HepG2 (cell line): ENCODE measurements around the gene SERPINI1. TPM values are rescaled to one million over a fixed set of nuclear protein-coding genes. Genes with fewer than 3 reads are reported as not detected.

Experiments used
- ATAC-seq: fragments of 200-7000 bp; cut with Tn5 transposase; 3 replicates; pipeline ENCODE4 v1.9.1; 2020; ENCODE audit warnings: mild to moderate bottlenecking, moderate library complexity
- BruUV-seq: library from RNA; stranded (reverse); fragments of 400-500 nt; replicated peaks from 2 replicates; lab custom pipeline; 2021; lab: Mats Ljungman, UMichigan
- CTCF ChIA-PET: fragments of 300-600 bp; formaldehyde crosslinking; extraction: SDS; loops from one replicate; lab custom pipeline; 2021; ENCODE audit warnings: low total read pairs, inconsistent platforms, low intra/inter-chr PET ratio; lab: Yijun Ruan, JAX
- POLR2A ChIA-PET: fragments of 350-600 bp; sonication (Branson Sonifier 250); formaldehyde crosslinking; loops from one replicate; lab custom pipeline; 2020; ENCODE audit warnings: antibody characterized with exemption, inconsistent platforms; lab: Yijun Ruan, JAX
- DNase-seq: peaks from one replicate; pipeline ENCODE4 v3.0.0-alpha.2; 2015; ENCODE audit warnings: low spot score
- FAIRE-seq: peaks from 3 replicates; lab custom pipeline; 2011; peaks lifted over from hg19 to GRCh38; lab: Jason Lieb, UNC
- H2AFZ ChIP-seq: one replicate; pipeline ENCODE4 v1.6.1; 2011; ENCODE audit warnings: low read length, inconsistent platforms
- H3K27ac ChIP-seq: fragments of 300-600 bp; 3 replicates; pipeline ENCODE4 v1.8.0; 2011; ENCODE audit warnings: mixed run types, mild to moderate bottlenecking, mixed read lengths, low read length, inconsistent platforms; ENCODE audit not compliant: insufficient read depth; ENCODE audit errors: extremely low read length
- H3K27me3 ChIP-seq, 2 experiments: fragments of 200-600 bp in 1 of 2; 2 replicates in 1 of 2; 3 replicates in 1 of 2; pipeline versions ENCODE4 v1.6.0 to v1.8.0; 2011; ENCODE audit warnings: low read length in 2 of 2, mild to moderate bottlenecking in 2 of 2, moderate library complexity in 2 of 2, inconsistent platforms in 1 of 2; ENCODE audit not compliant: insufficient read depth in 2 of 2, control insufficient read depth in 1 of 2
- H3K36me3 ChIP-seq, 2 experiments: fragments of 200-600 bp in 1 of 2; replicated peaks in 1 of 2; 2 replicates in 1 of 2; 3 replicates in 1 of 2; pipeline versions ENCODE4 v1.5.1 to v1.8.0; 2011; ENCODE audit warnings: low read length in 2 of 2, inconsistent platforms in 1 of 2; ENCODE audit not compliant: insufficient read depth in 2 of 2, control insufficient read depth in 1 of 2
- H3K4me1 ChIP-seq: 2 replicates; pipeline ENCODE4 v1.5.1; 2012; ENCODE audit warnings: low read length, inconsistent platforms; ENCODE audit not compliant: insufficient read depth
- H3K4me2 ChIP-seq: 2 replicates; pipeline ENCODE4 v1.6.0; 2011; ENCODE audit warnings: low read depth, low read length, inconsistent platforms
- H3K4me3 ChIP-seq, 3 experiments: fragments of 200-600 bp in 1 of 3; sonication (generic), shearing (Covaris generic) in 1 of 3; replicated peaks in 1 of 3; 2 replicates each; pipeline ENCODE4 v1.5.1; 2011 to 2016; ENCODE audit warnings: low read length in 3 of 3, inconsistent platforms in 2 of 3, low read depth in 2 of 3, mild to moderate bottlenecking in 2 of 3, control low read depth in 1 of 3, mixed read lengths in 1 of 3; ENCODE audit not compliant: insufficient read depth in 1 of 3
- H3K79me2 ChIP-seq: one replicate; pipeline ENCODE4 v1.6.1; 2011; ENCODE audit warnings: low read length, inconsistent platforms; ENCODE audit not compliant: insufficient read depth
- H3K9ac ChIP-seq: 2 replicates; pipeline ENCODE4 v1.6.0; 2011; ENCODE audit warnings: mild to moderate bottlenecking, low read depth, low read length, inconsistent platforms; ENCODE audit not compliant: insufficient read depth
- H3K9me3 ChIP-seq: 2 replicates; pipeline ENCODE4 v1.5.1; 2012; ENCODE audit warnings: mild to moderate bottlenecking, low read length
- H4K20me1 ChIP-seq: 2 replicates; pipeline ENCODE4 v1.6.0; 2011; ENCODE audit warnings: inconsistent platforms, mild to moderate bottlenecking, low read length, moderate library complexity; ENCODE audit not compliant: insufficient read depth
- GTF2F1 ChIP-seq: fragments of 150-350 bp; IDR thresholded peaks from 2 replicates; pipeline ENCODE4 v1.6.1; 2014; ENCODE audit warnings: low read length
- MAFG ChIP-seq: sonication (generic); formaldehyde crosslinking; IDR thresholded peaks from 2 replicates; pipeline ENCODE4 v1.5.1; 2020; ENCODE audit warnings: mild to moderate bottlenecking, missing genetic modification reagents
- MAFK ChIP-seq, 2 experiments: IDR thresholded peaks in 1 of 2; conservative IDR thresholded peaks in 1 of 2; 2 replicates each; pipeline ENCODE4 v1.6.1; 2011; ENCODE audit warnings: improper control_type of control experiment in 2 of 2, low read length in 2 of 2
- MEIS1 ChIP-seq: sonication (generic); formaldehyde crosslinking; IDR thresholded peaks from 2 replicates; pipeline ENCODE4 v1.9.0; 2021; ENCODE audit warnings: mild to moderate bottlenecking, missing genetic modification reagents, moderate library complexity, borderline replicate concordance
- NFATC3 ChIP-seq: sonication (generic); formaldehyde crosslinking; IDR thresholded peaks from 2 replicates; pipeline ENCODE4 v1.5.1; 2020; ENCODE audit warnings: mild to moderate bottlenecking, missing genetic modification reagents
- RBAK ChIP-seq: sonication (generic); formaldehyde crosslinking; IDR thresholded peaks from 2 replicates; pipeline ENCODE4 v1.5.1; 2020; ENCODE audit warnings: mild to moderate bottlenecking, missing genetic modification reagents
- RCOR2 ChIP-seq: IDR thresholded peaks from 2 replicates; pipeline ENCODE4 v1.6.1; 2016; ENCODE audit warnings: missing biosample characterization, missing genetic modification reagents
- SOX6 ChIP-seq, 2 experiments: fragments of 450-650 bp in 1 of 2; sonication (generic) in 1 of 2; formaldehyde crosslinking in 1 of 2; IDR thresholded peaks; 2 replicates each; pipeline versions ENCODE4 v1.4.0 to v1.6.1; 2017 to 2020; ENCODE audit warnings: antibody characterized with exemption in 1 of 2, mild to moderate bottlenecking in 1 of 2, missing genetic modification reagents in 1 of 2
- TARDBP ChIP-seq: sonication (generic); formaldehyde crosslinking; IDR thresholded peaks from 2 replicates; pipeline ENCODE4 v1.8.0; 2022; ENCODE audit warnings: mild to moderate bottlenecking, missing genetic modification reagents
- TMF1 ChIP-seq: sonication (generic); formaldehyde crosslinking; IDR thresholded peaks from 2 replicates; pipeline ENCODE4 v1.8.1; 2022; ENCODE audit warnings: low read depth, missing genetic modification reagents
- ZNF431 ChIP-seq: sonication (generic); formaldehyde crosslinking; IDR thresholded peaks from 2 replicates; pipeline ENCODE4 v1.9.0; 2022; ENCODE audit warnings: missing genetic modification reagents, low read depth, mild to moderate bottlenecking, borderline replicate concordance
- ZNF468 ChIP-seq: sonication (generic); formaldehyde crosslinking; IDR thresholded peaks from 2 replicates; pipeline ENCODE4 v1.8.0; 2022; ENCODE audit warnings: mild to moderate bottlenecking, moderate library complexity, missing genetic modification reagents
- ZNF709 ChIP-seq: sonication (generic); formaldehyde crosslinking; IDR thresholded peaks from 2 replicates; pipeline ENCODE4 v1.5.0; 2020; ENCODE audit warnings: mild to moderate bottlenecking, missing genetic modification reagents
- WGBS: methylation state at CpG from one replicate; pipeline ENCODE4 v1.1.6; 2017; ENCODE audit warnings: low lambda C conversion rate; 5-methylcytosine and 5-hydroxymethylcytosine counted together
- in situ Hi-C: cut with HindIII; loops from 2 replicates; pipeline ENCODE4 v1.10.0; 2017; ENCODE audit warnings: low pct_unique_long_range_greater_than_20kb; ENCODE audit not compliant: extremely low pct_ligation_motif_present
- intact Hi-C: fragments of 100-400 bp; cut with micrococcal nuclease; formaldehyde crosslinking; loops from one replicate; pipeline ENCODE4 v1.10.0; 2022; ENCODE audit not compliant: unreplicated experiment
- polyA plus RNA-seq, 8 experiments: library from polyadenylated mRNA; depleted of rRNA in 3 of 8; stranded (reverse) in 7 of 8; unstranded in 1 of 8; fragments of >200 nt; fragmentation: Illumina TruSeq in 4 of 8; extraction: Trizol in 4 of 8; gene quantifications; 2 replicates each; pipeline versions ENCODE4 v1.2.1 to v1.2.3, GENCODE V29; 2011 to 2016; ENCODE audit warnings: low read depth in 4 of 8, missing spikeins in 1 of 8, mixed read lengths in 1 of 8; ENCODE audit not compliant: insufficient read depth in 1 of 8
- total RNA-seq, 5 experiments: library from RNA; depleted of rRNA; stranded (reverse); fragments of >200 nt; fragmentation: Illumina TruSeq; extraction: Trizol; gene quantifications; 2 replicates each; pipeline ENCODE4 v1.2.3, GENCODE V29; 2016; ENCODE audit warnings: low read depth in 1 of 5
- TF ChIP-seq, protein P1 (sequence below): sonication (generic); formaldehyde crosslinking; IDR thresholded peaks from 2 replicates; pipeline ENCODE4 v1.8.1; 2023; ENCODE audit warnings: mild to moderate bottlenecking, moderate library complexity, missing genetic modification reagents
- TF ChIP-seq, protein P2 (sequence below), 2 experiments: sonication (generic) in 1 of 2; formaldehyde crosslinking in 1 of 2; IDR thresholded peaks; 2 replicates each; pipeline versions ENCODE4 v1.4.0 to v1.6.1; 2018 to 2020; ENCODE audit warnings: missing genetic modification reagents in 2 of 2, borderline replicate concordance in 1 of 2, low read depth in 1 of 2, mild to moderate bottlenecking in 1 of 2, missing biosample characterization in 1 of 2

The SERPINI1 gene
- total and polyA plus RNA-seq, 2 of the 13 experiments (the other 11 are each of a cell fraction or from before 2014, with no cell fraction given), result 14.7 to 58.0 TPM

DNA sequence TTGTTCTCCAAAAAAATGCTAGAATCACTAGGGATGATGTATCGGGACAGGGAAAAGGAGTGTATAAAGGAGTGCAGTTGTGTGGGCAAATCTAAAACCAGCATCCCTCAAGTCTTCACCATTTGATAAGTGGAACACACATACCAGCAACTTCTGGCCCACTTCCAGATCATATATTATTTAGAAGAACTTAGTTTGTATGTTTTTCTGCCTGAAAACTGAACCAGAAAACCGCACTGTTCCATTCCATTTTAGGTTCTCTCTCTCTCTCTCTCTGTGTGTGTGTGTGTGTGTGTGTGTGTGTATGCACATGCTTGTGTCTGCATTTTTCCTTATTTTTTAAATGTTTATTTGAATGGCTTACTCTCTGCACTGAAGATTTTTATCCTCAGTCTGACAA lies 93.5 kb downstream of the SERPINI1 start (continued):
- TF ChIP-seq RBAK (no peak), ZNF431 (no peak), NFATC3 (CRISPR knock-in tag) (no peak), ZNF709 (CRISPR knock-in tag) (no peak)

DNA sequence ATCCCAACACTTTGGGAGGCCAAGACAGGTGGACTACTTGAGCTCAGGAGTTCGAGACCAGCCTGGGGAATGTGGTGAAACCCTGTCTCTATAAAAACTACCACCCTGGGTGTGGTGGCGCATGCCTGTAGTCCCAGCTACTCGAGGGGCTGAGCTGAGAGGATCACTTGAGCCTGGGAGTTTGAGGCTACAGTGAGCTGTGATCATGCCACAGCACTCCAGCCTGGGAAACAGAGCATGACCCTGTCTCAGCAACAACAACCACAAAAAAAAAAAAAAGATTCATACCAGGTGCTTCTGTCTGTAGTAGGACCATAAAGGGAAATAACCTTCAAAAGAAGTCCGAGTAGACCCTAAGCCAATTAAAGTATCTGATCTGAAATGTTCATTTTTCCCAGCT lies 94.5 kb downstream of the SERPINI1 start:
- DNase-seq, result no peak
- Histone ChIP-seq H3K79me2 (no peaks in the 10 kb centered on the region), H4K20me1 (no peaks in the 10 kb centered on the region), H3K4me3 (no peak overlapping the region), H3K9ac (no peak overlapping the region), H2AFZ (no peak overlapping the region), H3K36me3 (no peaks in the 10 kb centered on the region), H3K4me1 (no peaks in the 10 kb centered on the region), H3K27ac (no peak overlapping the region), H3K9me3 (no peaks in the 10 kb centered on the region), H3K27me3 (no peaks in the 10 kb centered on the region), H3K4me2 (no peak overlapping the region)
- WGBS, result 38% methylated on average over 4 of the region's 4 CpGs
- in situ Hi-C loops (no loop called here), intact Hi-C loops (no loop called here)
- no peak for FAIRE-seq
- BruUV-seq, result no TSS peak
- ATAC-seq, result no peak
- no peak for TF ChIP-seq GTF2F1
- POLR2A ChIA-PET, result no interaction called here
- CTCF ChIA-PET, result no interaction called here

DNA sequence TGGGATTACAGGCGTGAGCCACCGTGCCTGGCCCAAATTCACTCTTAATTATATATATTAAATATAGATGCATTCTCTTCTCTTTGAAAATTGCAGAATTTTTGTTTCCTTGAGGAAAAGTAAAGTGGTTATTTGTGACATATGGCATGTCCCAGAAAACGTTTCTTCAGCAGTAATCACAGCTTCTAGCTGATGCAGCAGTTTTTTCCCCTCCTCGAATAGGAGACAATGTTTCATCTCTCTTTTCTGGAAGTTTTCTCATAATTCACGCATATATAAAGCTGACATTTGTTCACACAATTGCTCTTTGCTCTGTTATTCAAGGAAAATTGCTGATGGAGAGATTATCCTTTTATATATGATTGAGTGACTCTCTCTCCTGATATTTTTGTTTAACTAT lies 99.8 kb downstream of the SERPINI1 start:
- intact Hi-C loops, result no loop called here
- no peak for TF ChIP-seq RCOR2 (CRISPR knock-in tag)
- TF ChIP-seq, protein P1, sequence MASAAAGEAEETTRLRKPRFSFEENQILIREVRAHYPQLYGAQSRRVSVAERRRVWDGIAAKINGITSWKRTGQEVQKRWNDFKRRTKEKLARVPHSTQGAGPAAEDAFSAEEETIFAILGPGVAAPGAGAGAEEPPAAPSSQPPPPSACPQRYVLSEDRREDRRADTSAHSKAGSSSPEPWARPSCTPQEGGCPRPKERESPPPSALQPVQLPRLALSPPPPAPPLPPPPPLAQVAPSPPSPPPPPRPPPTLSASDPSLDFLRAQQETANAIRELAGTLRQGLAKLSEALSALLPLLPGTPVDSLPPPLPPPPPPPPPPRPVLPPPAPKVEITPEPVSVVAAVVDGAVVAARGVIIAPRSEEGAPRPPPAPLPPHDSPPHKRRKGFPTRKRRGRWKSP, result no peak
- TF ChIP-seq TMF1 (CRISPR knock-in tag), result no peak
- TF ChIP-seq MAFK (conservative IDR thresholded peaks at IDR 0.05 in 1 of 2, IDR thresholded peaks at IDR 0.05 in 1 of 2; ENCODE audit: low read length in 2 of 2), result peak; percentile 76 to 86
- no peak for TF ChIP-seq ZNF468
- no peak for TF ChIP-seq MAFG
- TF ChIP-seq, protein P2, sequence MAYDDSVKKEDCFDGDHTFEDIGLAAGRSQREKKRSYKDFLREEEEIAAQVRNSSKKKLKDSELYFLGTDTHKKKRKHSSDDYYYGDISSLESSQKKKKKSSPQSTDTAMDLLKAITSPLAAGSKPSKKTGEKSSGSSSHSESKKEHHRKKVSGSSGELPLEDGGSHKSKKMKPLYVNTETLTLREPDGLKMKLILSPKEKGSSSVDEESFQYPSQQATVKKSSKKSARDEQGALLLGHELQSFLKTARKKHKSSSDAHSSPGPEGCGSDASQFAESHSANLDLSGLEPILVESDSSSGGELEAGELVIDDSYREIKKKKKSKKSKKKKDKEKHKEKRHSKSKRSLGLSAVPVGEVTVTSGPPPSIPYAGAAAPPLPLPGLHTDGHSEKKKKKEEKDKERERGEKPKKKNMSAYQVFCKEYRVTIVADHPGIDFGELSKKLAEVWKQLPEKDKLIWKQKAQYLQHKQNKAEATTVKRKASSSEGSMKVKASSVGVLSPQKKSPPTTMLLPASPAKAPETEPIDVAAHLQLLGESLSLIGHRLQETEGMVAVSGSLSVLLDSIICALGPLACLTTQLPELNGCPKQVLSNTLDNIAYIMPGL (CRISPR knock-in tag; IDR thresholded peaks at IDR 0.05; ENCODE audit: borderline replicate concordance in 1 of 2, low read depth in 1 of 2), result no peak
- TF ChIP-seq SOX6 (IDR thresholded peaks at IDR 0.05), result no peak
- no peak for TF ChIP-seq SOX6 (CRISPR knock-in tag; IDR thresholded peaks at IDR 0.05)
- no peak for TF ChIP-seq TARDBP
- TF ChIP-seq MEIS1, result no peak

More for the DNA sequence above, 99.8 kb downstream of the SERPINI1 start:
- CTCF ChIA-PET, result no interaction called here
- POLR2A ChIA-PET, result no interaction called here
- Histone ChIP-seq H2AFZ (no peak overlapping the region), H3K36me3 (no peaks in the 10 kb centered on the region), H3K79me2 (no peaks in the 10 kb centered on the region), H3K9ac (no peak overlapping the region), H3K27me3 (no peaks in the 10 kb centered on the region; a peak in 1 of 5 replicates), H3K27ac (no peak overlapping the region), H3K9me3 (no peaks in the 10 kb centered on the region), H3K4me3 (no peak overlapping the region), H3K4me1 (no peaks in the 10 kb centered on the region), H4K20me1 (no peaks in the 10 kb centered on the region), H3K4me2 (no peak overlapping the region)
- in situ Hi-C loops, result no loop called here
- 38% methylated on average over 5 of the region's 5 CpGs for WGBS
- FAIRE-seq (no peak), DNase-seq (no peak), ATAC-seq (no peak)
- no TSS peak for BruUV-seq
